Adrenal gland (tissue), 12 donors: ENCODE data around the gene GPR152. TPM values are rescaled to one million over a fixed set of nuclear protein-coding genes. Genes with fewer than 3 reads are reported as not detected.

ENCODE experiments used
- DNase-seq, 7 donors: peaks; one replicate each; pipeline ENCODE4 v3.0.0-alpha.2; 2019 to 2020
- H3K27ac ChIP-seq, 5 donors: fragments of 200-600 bp; sonication (generic) in 4 of 5; 1 replicate in 3 of 5; 2 replicates in 2 of 5; pipeline versions ENCODE4 v1.5.1 to v1.8.0; 2016 to 2020; ENCODE audit warnings: mild to moderate bottlenecking in 1 of 5
- H3K27me3 ChIP-seq: fragments of 200-600 bp; 2 replicates; pipeline ENCODE4 v1.8.0; 2021
- H3K36me3 ChIP-seq, 2 donors: fragments of 200-600 bp; replicated peaks in 1 of 2; 1 replicate in 1 of 2; 2 replicates in 1 of 2; pipeline versions ENCODE4 v1.5.1 to v1.8.0; 2018 to 2022
- H3K4me1 ChIP-seq, 2 donors: fragments of 200-600 bp; replicated peaks in 1 of 2; 1 replicate in 1 of 2; 2 replicates in 1 of 2; pipeline versions ENCODE4 v1.5.1 to v1.8.0; 2018 to 2021
- H3K4me3 ChIP-seq, 4 donors: fragments of 200-600 bp; sonication (generic) in 3 of 4; one replicate each; pipeline ENCODE4 v1.5.1; 2016 to 2018
- H3K9me3 ChIP-seq, 3 donors: fragments of 200-600 bp; sonication (generic) in 1 of 3; replicated peaks in 1 of 3; 1 replicate in 2 of 3; 2 replicates in 1 of 3; pipeline versions ENCODE4 v1.5.1 to v1.8.0; 2016 to 2021
- CTCF ChIP-seq, 6 experiments: fragments of 450-650 bp in 4 of 6; fragments of 200-600 bp in 2 of 6; sonication (generic) in 1 of 6; IDR thresholded peaks; 1 replicate in 5 of 6; 2 replicates in 1 of 6; pipeline versions ENCODE4 v1.5.1 to v1.8.0; 2016 to 2021; ENCODE audit warnings: antibody characterized with exemption in 6 of 6, mild to moderate bottlenecking in 2 of 6, moderate library complexity in 1 of 6
- POLR2A ChIP-seq, 2 donors: fragments of 450-650 bp; IDR thresholded peaks; one replicate each; pipeline ENCODE4 v1.6.1; 2017; ENCODE audit warnings: antibody characterized with exemption in 2 of 2, mild to moderate bottlenecking in 2 of 2, moderate library complexity in 1 of 2
- WGBS, 4 donors: extraction: QIAGEN DNeasy Blood & Tissue Kit in 2 of 4; methylation state at CpG; one replicate each; pipeline versions ENCODE4 v1.1.5 to v1.1.7; 2013 to 2017; 5-methylcytosine and 5-hydroxymethylcytosine counted together
- intact Hi-C, 2 donors: fragments of 100-400 bp; cut with DNase I; formaldehyde crosslinking; loops; one replicate each; pipeline versions ENCODE4 v1.14.1 to v1.15.0; 2022 to 2023
- polyA plus RNA-seq, 3 donors: library from polyadenylated mRNA; stranded (reverse); fragments of 200-250 nt in 2 of 3; fragments of 350-450 nt in 1 of 3; fragmentation: Illumina TruSeq in 1 of 3; extraction: RNeasy Lipid Tissue Mini Kit (QIAGEN cat#74804) in 1 of 3; gene quantifications; one replicate each; pipeline ENCODE4 v1.2.3, GENCODE V29; 2013 to 2014
- total RNA-seq, 9 donors: library from RNA; depleted of rRNA in 4 of 9; stranded (reverse); fragments of >200 nt in 4 of 9; fragments of 120-200 nt in 1 of 9; fragmentation: NEBNext Ultra II Directional in 1 of 9; extraction: Animal tissue kit (Norgen Biotek cat#: 25700) in 1 of 9; gene quantifications; one replicate each; pipeline versions ENCODE4 v1.1.0 to v1.2.4, GENCODE V29; 2013 to 2023
- donor health status: healthy with polysubstance abuse.
- donor health status: Bipolar disorder and iron deficiency.
- donor health status: DM: yes; HTN: yes; CAD: no.
- donor health status: DM: no; HTN: no; CAD: no.
- donor health status: DM: no; HTN: no; CAD: no.
- donor health status: DM: yes; HTN: yes; CAD: no.

GPR152 gene
- total and polyA plus RNA-seq, 12 donors = 0.18 TPM; not detected in 11

- no peak for TF ChIP-seq POLR2A (IDR thresholded peaks at IDR 0.05)
- no peak for TF ChIP-seq CTCF (IDR thresholded peaks at IDR 0.05)
- WGBS, 4 donors = 91 to 96% (median 92%) methylated on average over 5 to 12 of the region's 12 CpGs
- H3K4me3 ChIP-seq = no peak overlapping the region
- no peak overlapping the region for H3K27ac ChIP-seq
- no peaks in the 10 kb centered on the region for H3K4me1 ChIP-seq
- DNase-seq = no peak
- H3K27me3 ChIP-seq = no peaks in the 10 kb centered on the region
- intact Hi-C loops = no loop called here
- peaks cover 0 to 52% of the 10 kb centered on the region in 2 donors for H3K36me3 ChIP-seq
- no peaks in the 10 kb centered on the region for H3K9me3 ChIP-seq
Observed at GRCh38 chr11:67496113-67496512, 43.6 kb upstream of the GPR152 start.

GRCh38 chr11:67495234-67496005 lies 42.9 kb upstream of the GPR152 start:
- Histone ChIP-seq H3K4me3 (no peak overlapping the region), H3K27me3 (no peaks in the 10 kb centered on the region), H3K9me3 (no peaks in the 10 kb centered on the region), H3K36me3 (peaks cover 0 to 59% of the 10 kb centered on the region in 2 donors), H3K27ac (no peak overlapping the region), H3K4me1 (no peaks in the 10 kb centered on the region)
- TF ChIP-seq CTCF (IDR thresholded peaks at IDR 0.05) = no peak
- no peak for TF ChIP-seq POLR2A (IDR thresholded peaks at IDR 0.05)
- WGBS, 4 donors = 90 to 97% (median 92%) methylated on average over 5 to 16 of the region's 16 CpGs
- intact Hi-C loops = no loop called here
- DNase-seq = no peak

- Histone ChIP-seq H3K27me3 (no peaks in the 10 kb centered on the region), H3K4me3 (no peak overlapping the region), H3K9me3 (no peaks in the 10 kb centered on the region), H3K36me3 (peaks cover 0 to 67% of the 10 kb centered on the region in 2 donors), H3K4me1 (no peaks in the 10 kb centered on the region), H3K27ac (no peak overlapping the region)
- intact Hi-C loops = no loop called here
- no peak for DNase-seq
- 91 to 95% (median 94%) methylated on average over 48 to 59 of the region's 59 CpGs for whole genome bisulfite sequencing, 4 donors
- TF ChIP-seq POLR2A (IDR thresholded peaks at IDR 0.05) (no peak), CTCF (IDR thresholded peaks at IDR 0.05) (no peak)
Observed at GRCh38 chr11:67494371-67495233, 42.1 kb upstream of the GPR152 start.
